Measurements from ENCODE around the gene FBXL19.

FBXL19 gene

DNA sequence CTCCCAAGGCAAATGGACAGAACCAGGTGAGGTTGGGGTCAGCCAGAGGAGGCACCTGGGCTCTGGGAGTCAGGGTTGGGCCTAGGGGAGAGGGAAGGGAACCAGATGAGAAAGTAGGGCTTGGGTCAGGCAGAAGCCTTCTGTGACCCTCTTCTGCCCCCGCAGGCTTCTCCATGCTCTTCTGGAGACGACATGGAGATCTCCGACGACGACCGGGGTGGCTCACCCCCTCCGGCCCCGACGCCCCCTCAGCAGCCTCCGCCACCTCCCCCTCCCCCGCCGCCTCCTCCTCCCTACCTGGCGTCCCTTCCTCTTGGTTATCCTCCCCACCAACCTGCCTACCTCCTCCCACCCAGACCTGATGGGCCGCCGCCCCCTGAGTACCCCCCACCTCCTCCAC is 42.1 kb downstream of the FBXL19 start:
- DNase-seq (ENCODE audit: low read depth in 1 of 2, low spot score in 1 of 2): no peak
- Histone ChIP-seq H3K4me3 (replicated peaks; ENCODE audit: insufficient read depth, low read length) (no peak overlapping the region), H3K27ac (replicated peaks) (no peak overlapping the region), H3K27me3 (ENCODE audit: insufficient read depth, poor library complexity, severe bottlenecking) (no peaks in the 10 kb centered on the region)
- TF ChIP-seq REST (IDR thresholded peaks at IDR 0.05; ENCODE audit: insufficient replicate concordance, low read depth): no peak
- TF ChIP-seq CTCF (IDR thresholded peaks at IDR 0.05; ENCODE audit: insufficient read depth, low read length): no peak
- no peak for TF ChIP-seq SPI1 (IDR thresholded peaks at IDR 0.05; ENCODE audit: borderline replicate concordance, low read depth)
- TF ChIP-seq POLR2AphosphoS5 (IDR thresholded peaks at IDR 0.05; ENCODE audit: low read depth): peak; percentile 13; the same call in 1 of the 2 replicates
- no peak for TF ChIP-seq GABPA (IDR thresholded peaks at IDR 0.05; ENCODE audit: low read depth)

- Histone ChIP-seq H3K27ac (replicated peaks) (no peak overlapping the region), H3K4me3 (replicated peaks; ENCODE audit: insufficient read depth, low read length) (no peak overlapping the region), H3K27me3 (ENCODE audit: insufficient read depth, poor library complexity, severe bottlenecking) (no peaks in the 10 kb centered on the region)
- DNase-seq (ENCODE audit: low read depth in 1 of 2, low spot score in 1 of 2): no peak
- TF ChIP-seq POLR2AphosphoS5 (IDR thresholded peaks at IDR 0.05; ENCODE audit: low read depth) (peak; percentile 34; the same call in 1 of the 2 replicates), GABPA (IDR thresholded peaks at IDR 0.05; ENCODE audit: low read depth) (no peak)
These were observed 42.8 kb downstream of the FBXL19 start for GRCh38 chr16:30966033-30966619.

GRCh38 chr16:30967795-30968194 is 44.4 kb downstream of the FBXL19 start:
- TF ChIP-seq GABPA (IDR thresholded peaks at IDR 0.05; ENCODE audit: low read depth): no peak
- TF ChIP-seq REST (IDR thresholded peaks at IDR 0.05; ENCODE audit: insufficient replicate concordance, low read depth): no peak
- TF ChIP-seq POLR2AphosphoS5 (IDR thresholded peaks at IDR 0.05; ENCODE audit: low read depth): no peak
- no peak for TF ChIP-seq CTCF (IDR thresholded peaks at IDR 0.05; ENCODE audit: insufficient read depth, low read length)
- TF ChIP-seq SPI1 (IDR thresholded peaks at IDR 0.05; ENCODE audit: borderline replicate concordance, low read depth): no peak
- H3K27ac ChIP-seq (replicated peaks): no peak overlapping the region
- DNase-seq (ENCODE audit: low read depth in 1 of 2, low spot score in 1 of 2): no peak

GRCh38 chr16:30969246-30969842 is 46.0 kb downstream of the FBXL19 start:
- no peak for TF ChIP-seq POLR2AphosphoS5 (IDR thresholded peaks at IDR 0.05; ENCODE audit: low read depth)

More at GRCh38 chr16:30967795-30968194, 44.4 kb downstream of the FBXL19 start:
- Histone ChIP-seq H3K4me3 (replicated peaks; ENCODE audit: insufficient read depth, low read length) (no peak overlapping the region), H3K27me3 (ENCODE audit: insufficient read depth, poor library complexity, severe bottlenecking) (no peaks in the 10 kb centered on the region)

More at GRCh38 chr16:30969246-30969842, 46.0 kb downstream of the FBXL19 start:
- H3K4me3 ChIP-seq (replicated peaks; ENCODE audit: insufficient read depth, low read length): no peak overlapping the region
- no peak overlapping the region for H3K27ac ChIP-seq (replicated peaks)
- no peaks in the 10 kb centered on the region for H3K27me3 ChIP-seq (ENCODE audit: insufficient read depth, poor library complexity, severe bottlenecking)
- no peak for DNase-seq (ENCODE audit: low read depth in 1 of 2, low spot score in 1 of 2)
